NCI-H460 (cell line): ENCODE results near the gene DUSP28. TPM values are rescaled to one million over a fixed set of nuclear protein-coding genes. Genes with fewer than 3 reads are reported as not detected.

ENCODE experiments used
- DNase-seq: peaks from one replicate; pipeline ENCODE4 v3.0.0-alpha.2; 2016; ENCODE audit warnings: low read depth; ENCODE audit errors: extremely low read depth
- total RNA-seq: library from RNA; depleted of rRNA; stranded (reverse); fragments of >200 nt; shearing (Covaris generic); gene quantifications from 2 replicates; pipeline ENCODE4 v1.2.3, GENCODE V29; 2014

The DUSP28 gene
- total RNA-seq, 1 experiment from 2014 or later: 4.9 TPM

DNA sequence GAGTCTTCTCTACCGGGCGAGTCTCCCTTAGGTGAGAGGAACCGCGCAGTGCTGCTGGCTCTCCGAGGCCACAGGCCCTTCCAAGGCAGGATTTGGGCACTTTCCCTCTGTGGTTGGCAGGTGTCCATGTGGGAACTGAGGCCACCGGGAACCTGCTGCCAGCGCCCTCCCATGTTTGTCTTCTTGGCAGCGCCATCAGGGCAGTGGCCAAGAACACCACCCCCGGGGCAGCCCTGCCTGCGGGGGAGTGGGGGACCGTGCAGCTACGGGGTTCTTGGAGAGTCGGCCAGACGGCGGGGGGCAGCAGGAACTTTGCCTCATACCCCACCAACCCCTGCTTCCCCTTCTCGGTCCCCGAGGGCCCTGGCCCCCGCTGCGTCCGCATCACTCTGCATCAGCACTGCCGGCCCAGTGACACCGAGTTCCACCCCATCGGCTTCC lies 36.4 kb downstream of the DUSP28 start:
- DNase-seq: no peak

DNA sequence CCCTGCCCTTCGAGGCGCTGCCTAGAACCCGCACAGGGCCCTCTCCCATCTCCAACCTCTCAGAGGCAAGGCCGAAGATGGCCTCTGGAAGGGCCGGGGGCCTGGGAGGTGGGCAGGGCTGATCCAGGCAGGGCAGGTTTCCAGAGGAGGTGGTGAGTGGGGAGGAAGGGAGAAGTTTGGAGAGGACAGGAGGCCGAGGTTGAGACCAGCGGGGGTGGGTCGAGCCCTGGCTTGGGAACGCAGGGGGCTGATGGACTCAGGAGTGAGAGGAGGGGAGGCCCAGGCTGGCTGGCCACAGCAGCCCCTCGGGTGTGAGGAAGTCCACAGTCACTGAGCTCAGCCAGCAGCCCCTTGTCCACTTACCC lies 36.9 kb downstream of the DUSP28 start:
- DNase-seq: no peak

DNA sequence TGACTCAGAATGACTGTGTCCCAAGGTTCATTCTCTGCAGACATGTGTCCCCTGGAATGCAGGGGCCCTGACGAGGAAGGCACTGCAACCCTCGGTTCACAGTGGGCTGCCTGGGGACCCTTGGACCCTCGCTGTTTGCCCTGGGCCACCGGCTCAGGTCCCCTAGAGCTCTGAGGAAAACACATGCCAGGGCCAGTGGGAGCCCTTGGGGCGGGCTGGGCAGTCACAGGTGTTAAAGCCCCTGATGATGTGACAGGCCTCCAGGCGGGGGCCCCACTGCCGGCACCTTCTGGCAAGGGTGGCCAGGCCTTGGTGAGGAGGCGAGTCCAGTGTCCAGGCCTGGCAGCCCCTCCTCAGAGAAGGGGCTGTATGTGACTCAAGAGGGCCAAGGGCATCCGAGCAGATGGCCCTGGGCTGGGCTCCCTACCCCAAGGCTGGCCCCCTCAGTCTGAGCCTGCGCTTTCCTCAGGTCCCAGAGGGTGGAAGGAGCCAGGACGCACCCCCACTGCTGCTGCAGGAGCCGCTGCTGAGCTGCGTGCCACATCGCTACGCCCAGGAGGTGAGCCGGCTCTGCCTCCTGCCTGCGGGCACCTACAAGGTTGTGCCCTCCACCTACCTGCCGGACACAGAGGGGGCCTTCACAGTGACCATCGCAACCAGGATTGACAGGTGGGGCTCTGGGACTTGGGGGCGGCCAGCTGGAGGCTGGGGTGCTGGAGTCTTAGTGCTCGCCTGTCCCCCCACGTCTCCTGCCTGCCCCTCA lies 37.4 kb downstream of the DUSP28 start:
- no peak for DNase-seq

GRCh38 chr2:240598311-240598911 lies 38.3 kb downstream of the DUSP28 start:
- no peak for DNase-seq

DNA sequence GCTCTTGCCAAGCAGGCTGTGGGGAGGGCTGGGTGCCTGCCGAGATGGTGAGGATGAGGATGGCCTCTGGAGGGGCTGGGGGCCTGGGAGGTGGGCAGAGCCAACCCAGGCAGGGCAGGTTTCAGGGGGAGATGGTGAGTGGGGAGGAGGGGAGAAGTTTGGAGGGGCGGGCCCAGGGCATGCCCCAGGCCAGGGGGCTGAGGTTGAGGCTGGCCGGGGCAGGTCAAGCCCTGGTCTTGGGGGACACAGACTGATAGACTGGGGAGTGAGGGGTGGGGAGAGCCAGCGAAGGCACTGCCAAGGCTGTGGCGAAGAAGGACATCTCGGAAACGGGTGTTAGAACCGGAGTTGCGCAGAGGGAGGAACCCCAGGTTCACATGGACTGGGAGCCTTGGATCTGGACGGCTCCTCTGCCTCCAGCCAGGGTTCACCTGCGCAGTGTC lies 39.0 kb downstream of the DUSP28 start:
- no peak for DNase-seq

DNA sequence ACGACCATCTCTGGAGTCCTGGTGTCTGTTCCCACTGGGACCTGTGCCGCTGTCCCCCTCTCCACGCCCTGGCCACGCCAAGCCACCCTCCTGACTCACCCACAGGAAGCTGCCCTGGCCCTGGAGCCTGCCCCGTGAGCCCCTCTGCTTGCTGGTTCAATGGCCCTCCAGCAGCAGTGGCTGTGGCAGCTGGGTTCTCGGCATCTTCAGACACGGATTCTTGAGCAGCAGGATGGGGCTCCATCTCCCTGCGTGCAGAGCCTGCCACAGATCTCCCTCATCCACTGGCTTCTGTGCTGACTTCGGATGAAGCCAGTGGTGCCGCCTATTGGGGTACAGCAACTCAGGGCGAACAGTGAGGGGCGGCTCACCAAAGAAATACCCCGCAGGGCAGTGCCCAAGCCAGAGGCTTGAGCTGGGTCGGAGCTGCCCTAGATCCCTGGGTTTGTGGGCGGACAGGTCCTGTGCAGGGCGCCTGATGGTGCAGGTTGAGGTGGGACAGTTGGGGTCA lies 40.3 kb downstream of the DUSP28 start:
- no peak for DNase-seq

- no peak for DNase-seq
These were observed 41.1 kb downstream of the DUSP28 start for GRCh38 chr2:240601061-240601830.

GRCh38 chr2:240601831-240602160 lies 41.6 kb downstream of the DUSP28 start:
- DNase-seq: no peak

DNA sequence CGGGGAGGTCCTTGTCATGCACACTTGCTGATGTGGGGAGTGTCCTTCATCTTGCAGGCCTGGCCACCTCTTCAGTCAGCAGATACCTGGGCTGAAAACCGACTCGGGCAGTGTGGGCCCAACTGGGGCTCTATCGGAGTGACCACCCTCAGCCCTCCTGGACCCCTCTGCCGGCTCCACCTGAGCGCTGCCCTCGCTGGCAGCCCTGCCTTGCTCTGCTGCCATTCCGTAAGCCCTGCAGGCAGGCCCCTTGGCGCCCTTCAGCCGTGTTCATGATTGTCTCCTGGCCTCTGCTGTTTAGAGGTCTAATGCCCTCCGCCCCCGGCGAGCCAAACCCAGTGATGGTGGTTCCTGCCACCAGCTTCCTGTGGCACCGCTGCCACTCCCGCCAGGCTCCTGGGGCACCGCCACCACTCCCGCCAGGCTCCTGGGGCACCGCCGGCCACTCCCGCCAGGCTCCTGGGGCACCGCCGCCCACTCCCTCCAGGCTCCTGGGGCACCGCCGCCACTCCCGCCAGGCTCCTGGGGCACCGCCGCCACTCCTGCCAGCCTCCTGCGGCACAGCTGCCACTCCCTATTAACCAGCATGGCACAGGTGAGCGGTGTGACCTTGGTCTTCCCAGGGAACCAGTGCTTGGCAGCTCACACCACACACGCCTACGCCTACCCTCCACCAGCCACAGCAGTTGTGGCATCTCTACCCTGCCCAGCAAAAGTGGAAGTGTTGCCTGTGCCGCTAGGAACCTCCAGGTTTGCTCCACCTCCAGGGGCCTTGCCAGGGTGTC lies 42.3 kb downstream of the DUSP28 start:
- no peak for DNase-seq

DNA sequence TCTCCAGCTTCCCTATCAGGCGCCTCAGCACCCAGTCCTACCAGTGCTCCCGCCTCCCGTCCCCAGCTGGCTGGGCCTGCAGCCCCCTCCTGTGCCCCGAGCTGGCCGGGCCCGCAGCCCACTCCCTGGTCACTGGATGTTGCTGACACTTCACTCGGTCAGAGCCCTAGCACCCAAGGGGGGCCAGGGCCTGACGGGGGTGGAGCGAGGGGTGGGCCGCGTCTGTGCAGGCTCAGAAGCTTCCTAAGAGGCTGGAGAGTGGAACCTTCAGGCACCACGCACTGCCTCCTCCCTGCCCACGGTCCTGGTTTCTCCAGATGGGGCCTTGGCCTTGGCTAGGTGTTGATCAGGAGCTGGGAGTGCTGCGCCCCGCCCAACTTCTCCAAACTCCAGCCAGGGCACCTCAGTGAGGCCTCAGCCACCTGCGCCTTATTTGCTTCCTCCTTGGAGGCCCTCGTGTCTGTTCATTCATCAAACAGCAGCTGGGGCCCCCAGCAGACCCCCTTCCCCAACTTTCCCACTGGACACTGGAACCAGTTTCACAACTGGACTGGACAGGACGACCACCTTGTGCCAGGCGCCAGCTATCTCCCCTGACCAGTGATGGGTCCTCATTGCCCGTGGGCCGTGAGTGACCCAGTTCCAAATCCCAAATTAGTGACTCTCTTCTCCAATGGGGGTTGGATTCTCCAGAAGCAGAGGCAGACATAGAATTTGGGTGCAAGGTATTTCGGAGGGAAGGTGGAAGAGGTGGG lies 43.1 kb downstream of the DUSP28 start:
- DNase-seq: no peak

DNA sequence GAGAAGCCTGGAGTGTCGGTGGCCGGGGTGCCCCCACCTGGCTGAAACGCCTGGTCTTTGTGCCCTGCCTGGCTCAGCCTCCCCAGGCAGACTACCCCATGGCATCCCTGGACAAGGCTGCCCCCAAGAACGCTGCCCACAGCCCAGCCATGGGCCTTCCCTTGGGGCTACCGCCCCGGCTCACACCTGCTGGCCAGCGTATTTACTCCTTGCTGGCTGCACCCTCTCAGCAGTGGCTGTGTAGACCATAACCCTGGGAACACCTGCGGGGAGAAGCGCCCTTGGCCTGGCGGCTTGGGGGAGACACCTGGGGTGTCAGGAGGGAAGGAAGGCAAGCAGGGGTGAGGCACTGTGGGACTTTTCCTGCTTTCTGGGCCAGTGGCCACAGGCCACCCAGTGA lies 43.7 kb downstream of the DUSP28 start:
- DNase-seq: no peak

DNA sequence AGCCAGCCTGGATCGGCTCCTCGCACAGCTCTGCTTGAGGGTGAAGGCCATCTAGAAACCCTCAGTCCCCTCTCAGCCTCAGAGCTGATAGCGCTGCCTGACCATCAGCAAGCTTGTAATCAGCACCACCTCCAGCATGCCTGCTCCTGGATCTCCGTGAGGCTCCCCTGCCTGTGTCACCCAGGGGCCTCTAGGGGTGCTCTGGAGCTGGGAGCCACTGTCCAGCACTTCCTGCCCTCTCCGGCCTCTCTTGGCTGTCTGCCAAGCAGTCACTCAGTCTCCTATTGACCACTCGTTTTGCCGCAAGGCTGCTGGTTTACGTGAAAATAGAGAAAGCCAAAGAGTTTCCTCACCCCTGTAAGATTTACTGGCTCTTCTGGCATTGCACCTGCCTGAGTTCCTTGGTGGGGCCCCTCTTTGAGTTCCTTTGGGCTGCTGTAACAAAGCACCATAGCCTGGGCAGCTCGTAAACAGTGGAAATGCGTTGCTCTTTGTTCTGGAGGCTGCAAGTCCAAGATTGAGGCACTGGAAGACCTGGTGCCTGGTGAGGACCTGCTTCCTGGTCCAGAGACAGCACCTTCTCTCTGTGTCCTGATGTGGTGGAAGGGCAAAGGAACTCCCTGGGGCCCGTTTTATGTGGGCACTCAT lies 44.3 kb downstream of the DUSP28 start:
- peak; percentile 75 for DNase-seq

DNA sequence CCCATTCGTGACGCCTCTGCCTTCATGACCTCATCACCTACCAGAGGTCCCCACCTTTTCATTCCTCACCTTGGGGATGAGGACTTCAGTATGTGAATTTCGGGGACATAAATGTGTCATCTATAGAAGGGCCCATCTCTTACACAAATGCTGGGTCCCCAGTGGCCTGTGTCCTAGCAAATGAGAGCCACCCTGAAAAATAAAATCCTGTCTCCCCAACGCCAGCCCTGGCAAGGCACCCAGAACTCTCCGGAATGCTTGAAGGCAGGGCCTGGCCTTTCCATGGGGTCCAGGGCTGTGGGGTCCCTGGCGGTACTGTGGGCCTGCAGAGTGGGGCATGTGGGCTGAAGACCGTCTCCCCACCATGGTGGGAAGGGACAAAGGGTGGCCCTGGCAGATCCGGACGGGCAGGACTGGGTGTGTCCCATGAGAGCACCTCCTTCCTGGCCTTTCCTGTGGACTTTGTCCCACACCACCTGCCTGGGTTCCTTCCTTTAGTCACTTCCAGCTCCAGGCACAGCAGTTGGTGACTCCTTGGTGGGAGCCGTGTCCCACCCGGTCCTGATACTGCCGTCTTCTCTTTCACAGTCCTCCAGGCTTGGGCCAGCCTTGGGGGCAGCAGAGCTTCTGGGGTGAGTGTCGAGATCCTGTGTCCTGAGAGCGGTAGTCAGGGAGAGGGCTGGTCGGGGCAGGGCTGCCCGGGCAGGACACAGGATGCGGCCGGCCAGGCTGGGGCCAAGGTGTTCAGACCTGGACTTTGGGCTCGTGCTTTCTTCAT lies 45.0 kb downstream of the DUSP28 start:
- DNase-seq: no peak

GRCh38 chr2:240605867-240606743 lies 45.9 kb downstream of the DUSP28 start:
- DNase-seq: no peak

DNA sequence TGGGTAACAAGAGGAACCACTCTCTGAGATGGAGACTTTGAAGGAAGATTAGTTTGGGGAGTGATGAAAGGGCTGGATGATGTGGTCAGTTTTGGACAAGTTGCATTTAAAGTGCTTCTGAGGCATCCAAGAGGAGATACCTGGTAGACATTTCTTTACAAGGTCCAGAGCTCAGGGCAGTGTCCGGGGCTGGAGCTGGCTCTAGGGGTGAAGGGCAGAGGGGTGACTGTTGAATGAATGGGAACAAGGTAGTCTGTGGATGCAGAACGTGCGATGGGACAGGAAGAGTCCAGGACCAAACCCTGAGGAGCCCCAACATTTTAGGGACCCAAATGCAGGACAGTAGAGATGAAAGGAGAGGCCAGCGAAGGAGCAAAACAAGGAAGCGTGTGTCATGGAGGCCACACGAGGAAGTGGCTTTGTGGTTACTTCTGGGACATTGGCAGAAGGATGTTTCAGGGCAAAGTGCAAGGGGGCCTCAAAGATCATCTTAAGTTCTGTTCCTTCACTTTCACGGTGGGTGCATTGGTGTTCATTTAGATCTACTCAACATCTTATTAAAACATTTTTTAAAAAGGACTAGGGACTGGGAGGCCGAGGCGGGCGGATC lies 51.5 kb downstream of the DUSP28 start:
- DNase-seq: no peak
